H1 (cell line): ENCODE measurements around the gene EMP2. TPM values are rescaled to one million over a fixed set of nuclear protein-coding genes. Genes with fewer than 3 reads are reported as not detected.

ENCODE experiments used
- CBX5 ChIP-seq: fragments of 300-800, 300-1000 bp; sonication (generic); IDR thresholded peaks from 2 replicates; pipeline ENCODE4 v1.7.1; 2016; ENCODE audit warnings: antibody characterized with exemption, low read length, low read depth
- CHD2 ChIP-seq: IDR thresholded peaks from 2 replicates; pipeline ENCODE4 v1.6.1; 2012; ENCODE audit warnings: low read length, improper control_type of control experiment
- HDAC6 ChIP-seq: IDR thresholded peaks from one replicate; pipeline ENCODE4 v1.7.1; 2012; ENCODE audit warnings: low read depth, mild to moderate bottlenecking, inconsistent platforms, low read length, moderate library complexity
- JUN ChIP-seq: IDR thresholded peaks from 2 replicates; pipeline ENCODE4 v1.6.1; 2011; ENCODE audit warnings: low read depth, mild to moderate bottlenecking, improper control_type of control experiment, low read length
- KDM4A ChIP-seq: IDR thresholded peaks from one replicate; pipeline ENCODE4 v1.7.1; 2012; ENCODE audit warnings: low read depth, mild to moderate bottlenecking, moderate library complexity, low read length, inconsistent platforms; ENCODE audit not compliant: severe bottlenecking
- KDM5A ChIP-seq: fragments of 200-600 bp; IDR thresholded peaks from 2 replicates; pipeline ENCODE4 v1.7.1; 2012; ENCODE audit warnings: mild to moderate bottlenecking, low read length, inconsistent platforms, mixed read lengths
- RAD21 ChIP-seq, 2 experiments: IDR thresholded peaks in 1 of 2; conservative IDR thresholded peaks in 1 of 2; 2 replicates each; pipeline ENCODE4 v1.6.1; 2011; ENCODE audit warnings: low read depth in 2 of 2, low read length in 2 of 2, improper control_type of control experiment in 1 of 2, inconsistent platforms in 1 of 2, mild to moderate bottlenecking in 1 of 2, moderate library complexity in 1 of 2
- RFX5 ChIP-seq: IDR thresholded peaks from 2 replicates; pipeline ENCODE4 v1.6.1; 2011; ENCODE audit warnings: low read depth, low read length, improper control_type of control experiment, borderline replicate concordance
- YY1 ChIP-seq: IDR thresholded peaks from 2 replicates; pipeline ENCODE4 v1.6.1; 2011; ENCODE audit warnings: low read depth, mild to moderate bottlenecking, low read length
- polyA plus RNA-seq, 7 experiments: library from polyadenylated mRNA; depleted of rRNA in 3 of 7; stranded (reverse) in 5 of 7; unstranded in 2 of 7; fragments of >200 nt in 5 of 7; fragments of 200-250 nt in 2 of 7; gene quantifications; 1 replicate in 5 of 7; 2 replicates in 1 of 7; 4 replicates in 1 of 7; pipeline versions ENCODE4 v1.2.1 to v1.2.3, GENCODE V29; 2011 to 2013; ENCODE audit warnings: missing spikeins in 2 of 7, mixed read lengths in 2 of 7
- total RNA-seq: library from RNA; stranded (reverse); fragmentation: NEBNext Ultra II Directional; extraction: Animal tissue kit (Norgen Biotek cat#: 25700); gene quantifications from 2 replicates; pipeline ENCODE4 v1.2.1, GENCODE V29; 2021

The EMP2 gene
- total and polyA plus RNA-seq, 2 of the 8 experiments (the other 6 are each of a cell fraction or from before 2014, with no cell fraction given), result 22.6 to 23.3 TPM

DNA sequence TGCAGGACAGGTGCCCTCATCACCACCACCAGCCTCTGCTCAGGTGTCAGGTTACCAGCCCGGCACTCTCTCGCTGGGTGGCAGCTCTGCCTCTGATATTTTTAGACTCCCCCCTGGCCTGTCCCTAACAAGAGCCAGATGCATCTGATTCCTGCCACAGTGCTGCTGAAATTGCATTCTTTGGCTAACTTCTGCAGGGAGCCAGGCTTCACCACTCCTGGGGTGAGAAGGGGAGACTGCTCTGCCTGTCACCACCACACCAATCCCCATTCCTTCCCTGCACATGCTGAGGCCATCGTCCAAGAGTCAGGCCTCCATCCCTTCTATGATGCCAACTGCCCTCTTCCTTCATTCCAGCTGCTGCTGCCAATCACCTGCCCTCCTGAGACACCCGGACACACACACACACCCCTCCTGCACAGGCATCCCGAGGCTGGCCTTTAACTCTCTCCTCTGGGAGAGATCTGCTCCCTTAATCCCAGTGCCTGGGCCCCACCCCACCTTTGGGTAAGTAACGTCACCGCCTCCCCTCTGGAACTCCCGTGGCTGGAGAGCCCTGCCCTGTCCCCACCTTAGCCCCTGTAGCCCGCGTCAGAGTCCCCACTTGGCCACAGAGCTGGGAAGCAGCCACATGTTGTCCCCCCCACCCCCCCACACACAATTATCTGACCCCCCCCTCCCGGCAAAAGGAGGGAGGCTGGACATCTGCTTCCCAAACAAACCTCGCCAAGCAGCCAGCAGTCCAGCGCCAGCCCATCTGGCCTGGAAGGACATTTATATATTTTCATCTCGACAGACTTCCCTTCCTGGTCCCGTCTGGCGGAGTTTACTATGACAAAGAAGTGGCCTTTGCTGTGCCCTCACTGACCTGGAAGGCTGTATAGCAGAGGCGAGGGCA lies 2.8 kb downstream of the EMP2 start (continued):
- no peak for TF ChIP-seq CHD2
- no peak; a peak in 1 of 4 replicates for TF ChIP-seq RAD21 (IDR thresholded peaks at IDR 0.05 in 1 of 2, conservative IDR thresholded peaks at IDR 0.05 in 1 of 2; ENCODE audit: low read depth in 2 of 2, low read length in 2 of 2)
- TF ChIP-seq HDAC6, result no peak
- TF ChIP-seq KDM5A, result no peak
- no peak for TF ChIP-seq KDM4A
- TF ChIP-seq RFX5, result no peak
- no peak for TF ChIP-seq YY1
- TF ChIP-seq CBX5, result no peak
- TF ChIP-seq JUN, result no peak
